RWPE2 (cell line): Measurements from ENCODE around the gene STK11.

Source experiments
- ATAC-seq: fragments of 200-7000 bp; cut with Tn5 transposase; 3 replicates; pipeline ENCODE4 v1.9.1; 2021; ENCODE audit warnings: low read depth
- DNase-seq: peaks from one replicate; pipeline ENCODE4 v3.0.0-alpha.2; 2020; ENCODE audit warnings: low spot score
- H3K27ac ChIP-seq: fragments of 450-650 bp; 2 replicates; pipeline ENCODE4 v1.5.1; 2017; ENCODE audit warnings: mild to moderate bottlenecking; ENCODE audit not compliant: poor library complexity, severe bottlenecking
- H3K27me3 ChIP-seq: fragments of 250-450 bp; sonication (Bioruptor Pico); 2 replicates; pipeline ENCODE4 v1.5.1; 2021; ENCODE audit warnings: mild to moderate bottlenecking, moderate library complexity; ENCODE audit not compliant: insufficient read depth, poor library complexity, severe bottlenecking
- H3K36me3 ChIP-seq: fragments of 250-450 bp; sonication (Bioruptor Pico); 2 replicates; pipeline ENCODE4 v1.5.1; 2020; ENCODE audit warnings: low read depth, mild to moderate bottlenecking, moderate library complexity
- H3K4me1 ChIP-seq: fragments of 250-450 bp; sonication (Bioruptor Pico); 2 replicates; pipeline ENCODE4 v1.5.1; 2021; ENCODE audit warnings: mild to moderate bottlenecking, moderate library complexity; ENCODE audit not compliant: insufficient read depth, poor library complexity, severe bottlenecking
- H3K4me3 ChIP-seq: fragments of 250-450 bp; sonication (Bioruptor Pico); 2 replicates; pipeline ENCODE4 v1.5.1; 2021; ENCODE audit warnings: mild to moderate bottlenecking, moderate library complexity; ENCODE audit not compliant: severe bottlenecking
- H3K9me3 ChIP-seq: fragments of 250-450 bp; sonication (Bioruptor Pico); 2 replicates; pipeline ENCODE4 v1.5.1; 2021; ENCODE audit warnings: mild to moderate bottlenecking, moderate library complexity; ENCODE audit not compliant: severe bottlenecking
- TF ChIP-seq, protein P1 (sequence below): fragments of 450-650 bp; IDR thresholded peaks from one replicate; pipeline ENCODE4 v1.5.1; 2017; ENCODE audit warnings: mild to moderate bottlenecking, moderate library complexity; ENCODE audit not compliant: poor library complexity, severe bottlenecking

The STK11 gene

GRCh38 chr19:1247748-1248138 lies 42.2 kb downstream of the STK11 start:
- Histone ChIP-seq H3K27ac (peak overlapping the region; percentile 97), H3K4me3 (peak overlapping the region; percentile 58), H3K9me3 (no peaks in the 10 kb centered on the region), H3K27me3 (no peaks in the 10 kb centered on the region), H3K36me3 (peaks cover 30% of the 10 kb centered on the region), H3K4me1 (peaks cover 18% of the 10 kb centered on the region)
- TF ChIP-seq, protein P1, sequence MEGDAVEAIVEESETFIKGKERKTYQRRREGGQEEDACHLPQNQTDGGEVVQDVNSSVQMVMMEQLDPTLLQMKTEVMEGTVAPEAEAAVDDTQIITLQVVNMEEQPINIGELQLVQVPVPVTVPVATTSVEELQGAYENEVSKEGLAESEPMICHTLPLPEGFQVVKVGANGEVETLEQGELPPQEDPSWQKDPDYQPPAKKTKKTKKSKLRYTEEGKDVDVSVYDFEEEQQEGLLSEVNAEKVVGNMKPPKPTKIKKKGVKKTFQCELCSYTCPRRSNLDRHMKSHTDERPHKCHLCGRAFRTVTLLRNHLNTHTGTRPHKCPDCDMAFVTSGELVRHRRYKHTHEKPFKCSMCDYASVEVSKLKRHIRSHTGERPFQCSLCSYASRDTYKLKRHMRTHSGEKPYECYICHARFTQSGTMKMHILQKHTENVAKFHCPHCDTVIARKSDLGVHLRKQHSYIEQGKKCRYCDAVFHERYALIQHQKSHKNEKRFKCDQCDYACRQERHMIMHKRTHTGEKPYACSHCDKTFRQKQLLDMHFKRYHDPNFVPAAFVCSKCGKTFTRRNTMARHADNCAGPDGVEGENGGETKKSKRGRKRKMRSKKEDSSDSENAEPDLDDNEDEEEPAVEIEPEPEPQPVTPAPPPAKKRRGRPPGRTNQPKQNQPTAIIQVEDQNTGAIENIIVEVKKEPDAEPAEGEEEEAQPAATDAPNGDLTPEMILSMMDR = no peak
- DNase-seq = no peak
- ATAC-seq = no peak

- Histone ChIP-seq H3K4me1 (peaks cover 13% of the 10 kb centered on the region), H3K9me3 (no peaks in the 10 kb centered on the region), H3K36me3 (peaks cover 30% of the 10 kb centered on the region), H3K4me3 (peak within 1 kb of the TSS; percentile 58), H3K27ac (peak within 1 kb of the TSS; percentile 97), H3K27me3 (no peaks in the 10 kb centered on the region)
- DNase-seq (no peak), ATAC-seq (peak; percentile 33)
- TF ChIP-seq, protein P1 = no peak
Observed at GRCh38 chr19:1248139-1248785, 42.7 kb downstream of the STK11 start, which contains the start of gene MIDN. Gene MIDN (plus strand): TSS chr19:1248583. CDS start chr19:1250297, 1,714 bp downstream.

DNA sequence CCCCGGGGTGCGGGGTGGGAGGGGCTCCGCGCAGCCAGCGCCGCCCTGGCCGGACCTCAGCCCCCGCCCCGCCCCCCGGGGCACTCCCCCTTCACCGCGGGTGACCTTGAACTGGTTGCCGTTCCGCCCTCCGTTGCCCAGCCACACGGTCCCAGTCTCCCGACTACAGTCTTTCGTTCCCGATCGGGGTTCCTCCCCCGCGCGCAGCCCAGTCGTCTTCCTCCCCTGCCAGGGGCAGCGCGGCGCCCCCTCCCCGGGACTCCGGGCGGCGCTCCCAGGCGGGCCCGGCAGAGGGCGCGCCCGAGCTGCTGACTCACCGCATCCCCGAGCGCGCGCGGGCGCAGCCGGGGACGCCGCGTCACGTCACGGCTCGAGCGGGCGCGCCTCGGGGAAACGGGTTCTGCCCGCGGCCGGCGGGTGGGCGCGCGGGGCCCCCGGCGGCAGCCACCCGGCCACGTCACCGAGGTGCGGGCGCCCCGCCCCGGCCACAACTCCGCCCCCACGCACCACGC lies 43.3 kb downstream of the STK11 start:
- ATAC-seq (peak; percentile 3; the same call in 2 of the 3 replicates), DNase-seq (no peak)
- Histone ChIP-seq H3K27me3 (no peaks in the 10 kb centered on the region), H3K9me3 (no peaks in the 10 kb centered on the region), H3K4me3 (peak overlapping the region; percentile 58), H3K4me1 (peaks cover 18% of the 10 kb centered on the region), H3K27ac (peak overlapping the region; percentile 97), H3K36me3 (peaks cover 33% of the 10 kb centered on the region)
- TF ChIP-seq, protein P1 = peak; percentile 83

DNA sequence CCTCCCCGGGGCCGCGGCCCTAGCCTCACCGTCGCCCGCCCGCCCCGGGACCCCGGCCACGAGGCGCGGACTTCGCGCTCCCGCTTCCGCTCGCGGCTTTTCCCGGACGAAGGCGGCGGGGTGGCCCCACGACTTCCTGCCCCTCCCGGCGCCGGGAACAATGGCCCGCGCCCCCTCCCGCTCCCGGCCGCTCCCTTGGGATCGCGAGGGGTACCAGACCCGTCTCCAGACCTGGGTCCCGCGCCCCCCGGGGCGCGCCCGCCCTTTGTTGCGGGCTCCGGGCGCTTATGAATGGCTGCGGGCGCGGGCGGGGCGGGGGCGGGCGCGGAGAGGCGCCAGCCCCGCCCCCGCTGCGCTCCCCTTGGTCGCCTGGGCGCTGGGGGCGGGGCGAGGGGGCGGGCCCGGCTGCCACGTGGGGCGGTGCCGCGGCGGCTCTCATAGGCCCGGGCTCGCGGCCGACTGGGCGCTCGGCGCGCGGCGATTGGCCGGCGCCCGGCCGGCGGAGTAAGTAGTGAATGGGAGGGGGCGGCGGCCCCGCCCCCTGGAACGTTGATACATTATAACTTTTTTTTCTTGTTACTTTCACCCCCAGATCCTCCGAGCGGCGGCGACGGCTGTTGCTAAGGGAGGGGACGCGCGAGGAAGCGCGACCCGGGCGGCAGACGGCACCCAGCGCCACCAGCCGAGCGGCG lies 43.9 kb downstream of the STK11 start:
- peaks cover 17% of the 10 kb centered on the region for H3K4me1 ChIP-seq
- peak overlapping the region; percentile 58 for H3K4me3 ChIP-seq
- H3K9me3 ChIP-seq = no peaks in the 10 kb centered on the region
- TF ChIP-seq, protein P1 = no peak
- H3K36me3 ChIP-seq = peaks cover 35% of the 10 kb centered on the region
- peak overlapping the region; percentile 97 for H3K27ac ChIP-seq
- DNase-seq (no peak), ATAC-seq (peak; percentile 6; the same call in 1 of the 3 replicates)
- no peaks in the 10 kb centered on the region for H3K27me3 ChIP-seq
